ENCODE results near the gene LIPC.

GRCh38 chr15:58386081-58386480, 45.7 kb upstream of the LIPC start:
- TF ChIP-seq EZH2 (optimal IDR thresholded peaks at IDR 0.05; ENCODE audit: low read depth, low read length): no peak
- TF ChIP-seq CTCF (IDR thresholded peaks at IDR 0.05; ENCODE audit: low read length): no peak
- no peak for TF ChIP-seq EZH2phosphoT487 (IDR thresholded peaks at IDR 0.05; ENCODE audit: low read length)
